GM19463 (cell line): ENCODE results near the gene WIPF1.

ENCODE experiments used
- ATAC-seq: cut with Tn5 transposase; IDR thresholded peaks from one replicate; pipeline ENCODE4 v1.9.1; 2021; ENCODE audit warnings: mild to moderate bottlenecking, moderate library complexity; ENCODE audit not compliant: unreplicated experiment

Gene WIPF1

DNA sequence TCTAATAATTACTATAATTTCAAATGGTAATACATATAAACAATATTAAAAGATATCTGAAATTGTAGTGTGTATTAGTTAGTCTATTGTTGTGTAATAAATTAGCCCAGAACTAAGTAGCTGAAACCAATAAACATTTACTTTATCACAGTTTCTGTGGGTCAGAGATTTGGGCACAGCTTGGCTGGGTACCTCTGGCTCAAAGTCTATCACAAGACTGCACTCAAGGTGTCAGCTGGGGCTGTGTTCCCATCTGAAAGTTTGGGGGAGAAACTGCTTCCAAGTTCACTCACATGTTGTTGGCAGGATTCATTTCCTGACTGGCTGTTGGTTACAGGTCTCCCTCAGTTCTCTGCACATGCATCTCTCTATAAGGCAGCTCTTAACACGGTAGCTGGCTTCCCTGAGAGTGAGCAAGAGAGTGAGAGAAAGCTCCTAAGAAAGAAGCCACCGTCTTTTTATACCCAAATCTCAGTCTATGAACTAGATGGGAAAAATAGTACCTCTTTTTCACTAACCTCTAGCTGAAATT lies 25.6 kb upstream of the WIPF1 start:
- peak; percentile 26 for ATAC-seq

- no peak for ATAC-seq
These were observed 23.7 kb upstream of the WIPF1 start for GRCh38 chr2:174621323-174621722.

DNA sequence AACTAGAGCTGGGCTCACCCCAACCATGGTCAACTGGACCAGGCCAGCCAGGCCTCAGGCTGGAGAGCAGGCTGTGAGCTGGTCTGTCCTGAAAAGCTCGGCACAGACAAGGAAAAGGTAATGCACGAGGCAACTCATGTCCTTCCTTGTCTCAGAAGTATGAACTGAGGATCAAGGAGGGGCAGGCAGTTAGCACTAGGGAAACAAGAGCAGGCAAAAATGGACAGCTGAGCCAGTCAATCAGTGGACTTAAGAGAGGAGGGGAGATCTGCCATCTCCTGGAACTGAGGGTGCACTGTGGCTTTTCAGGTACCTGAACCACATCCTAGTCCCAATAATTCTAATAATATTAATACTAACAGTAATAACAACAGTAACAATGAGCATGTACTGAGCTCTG lies 20.6 kb upstream of the WIPF1 start:
- ATAC-seq: no peak

GRCh38 chr2:174617718-174618117 lies 20.1 kb upstream of the WIPF1 start:
- ATAC-seq: no peak

DNA sequence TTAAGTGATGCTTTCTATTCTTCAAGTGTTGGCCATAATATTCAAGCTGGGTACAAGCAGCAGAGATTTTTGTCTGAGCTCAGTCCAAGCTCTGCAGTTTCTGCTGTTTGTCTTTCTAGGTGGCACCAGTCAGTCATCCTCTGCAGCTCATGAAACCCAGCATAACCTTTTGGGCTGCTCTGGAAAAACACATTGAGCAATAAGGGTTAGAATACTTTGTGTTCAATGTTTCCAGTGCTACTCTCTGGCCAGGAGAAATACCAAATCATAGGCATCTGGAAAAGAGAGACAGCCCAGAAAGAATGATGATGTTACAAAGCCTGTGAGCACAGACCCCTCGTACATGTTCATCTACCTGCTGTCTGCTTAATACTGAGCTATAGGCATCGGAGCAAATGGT lies 19.5 kb upstream of the WIPF1 start:
- no peak for ATAC-seq

DNA sequence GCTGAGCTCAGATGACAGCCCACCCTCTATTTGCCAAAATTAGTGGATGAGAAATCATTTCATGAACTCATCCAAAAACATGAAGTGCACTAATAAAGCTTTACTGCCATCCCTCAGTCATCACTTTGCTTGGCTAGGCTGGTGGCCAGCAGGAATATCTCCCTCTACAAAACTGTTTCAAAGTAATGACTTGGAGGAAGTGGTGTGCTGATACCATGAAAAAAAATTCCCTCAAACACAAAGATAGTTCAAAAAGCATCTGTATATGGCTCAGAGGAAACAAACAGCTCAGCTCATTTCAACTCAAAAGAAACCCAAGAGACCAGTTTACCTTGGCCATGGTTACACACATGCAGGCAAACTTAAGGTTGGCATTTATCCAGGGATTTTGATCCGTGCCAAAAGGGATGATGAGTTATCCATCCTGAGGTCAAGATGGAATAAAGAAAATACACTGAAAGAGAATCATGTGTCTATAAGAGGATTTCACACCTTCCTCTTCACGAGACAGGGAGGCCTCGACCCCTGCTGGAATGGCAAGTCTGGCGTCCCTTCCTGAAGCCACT lies 18.4 kb upstream of the WIPF1 start:
- no peak for ATAC-seq

- ATAC-seq: no peak
These were observed 16.7 kb upstream of the WIPF1 start for GRCh38 chr2:174614261-174614660.

DNA sequence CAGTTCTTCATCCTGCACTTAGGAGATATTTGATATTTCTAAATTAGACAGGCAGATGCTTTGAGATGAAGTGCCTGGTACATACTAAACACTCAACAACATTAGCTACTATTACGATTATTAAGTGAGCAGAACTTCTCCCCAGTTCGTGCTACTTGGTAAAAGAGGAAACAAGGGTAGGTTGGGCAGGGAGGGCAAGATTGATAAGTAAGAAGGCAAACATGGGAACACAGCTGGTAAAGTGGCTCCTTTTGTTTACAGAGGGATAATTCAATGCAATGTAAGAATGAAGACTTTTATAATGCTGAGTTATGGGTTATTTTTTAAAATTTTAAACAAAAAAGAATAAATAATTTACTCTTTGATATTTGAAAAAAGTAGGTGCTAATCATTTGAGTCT lies 15.9 kb upstream of the WIPF1 start:
- no peak for ATAC-seq

- ATAC-seq: no peak
These were observed 15.4 kb upstream of the WIPF1 start for GRCh38 chr2:174612970-174613369.

DNA sequence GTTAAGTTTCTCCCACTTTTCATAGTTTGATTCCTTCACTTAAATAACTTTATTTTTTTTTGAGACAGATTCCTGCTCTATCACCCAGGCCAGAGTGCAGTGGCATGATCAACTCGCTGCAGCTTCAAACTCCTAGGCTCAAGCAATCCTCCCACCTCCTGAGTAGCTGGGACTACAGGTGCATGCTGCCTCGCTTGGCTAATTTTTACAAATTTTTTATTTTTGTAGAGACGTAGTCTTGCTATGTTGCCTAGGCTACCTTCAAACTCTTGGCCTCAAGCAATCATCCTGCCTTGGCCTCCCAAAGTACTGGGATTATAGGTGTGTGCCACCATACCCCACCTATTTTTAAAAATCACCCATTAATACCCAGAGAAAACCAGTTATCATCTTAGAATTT lies 14.2 kb upstream of the WIPF1 start:
- ATAC-seq: no peak

GRCh38 chr2:174611006-174611405 lies 13.4 kb upstream of the WIPF1 start:
- ATAC-seq: no peak

GRCh38 chr2:174610243-174610995 lies 12.8 kb upstream of the WIPF1 start:
- ATAC-seq: no peak

- no peak for ATAC-seq
These were observed 11.7 kb upstream of the WIPF1 start for GRCh38 chr2:174609261-174609660.

DNA sequence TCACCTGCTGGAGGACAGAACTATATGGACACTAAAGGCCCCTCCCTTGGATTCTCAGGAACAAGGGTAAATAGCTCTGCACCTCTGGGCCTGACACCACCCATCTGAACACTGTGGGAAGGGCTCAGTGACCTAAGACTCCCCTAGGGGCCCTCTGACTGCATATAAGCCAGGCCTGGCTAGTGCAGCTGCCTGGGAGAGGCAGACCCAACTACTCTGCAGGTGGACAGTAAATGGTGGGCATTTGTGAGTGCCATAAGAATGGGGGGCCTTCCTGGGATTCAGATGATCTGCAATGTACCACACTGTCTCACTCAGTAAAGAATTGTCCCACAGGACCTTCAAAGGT lies 11.2 kb upstream of the WIPF1 start:
- ATAC-seq: peak; percentile 54

DNA sequence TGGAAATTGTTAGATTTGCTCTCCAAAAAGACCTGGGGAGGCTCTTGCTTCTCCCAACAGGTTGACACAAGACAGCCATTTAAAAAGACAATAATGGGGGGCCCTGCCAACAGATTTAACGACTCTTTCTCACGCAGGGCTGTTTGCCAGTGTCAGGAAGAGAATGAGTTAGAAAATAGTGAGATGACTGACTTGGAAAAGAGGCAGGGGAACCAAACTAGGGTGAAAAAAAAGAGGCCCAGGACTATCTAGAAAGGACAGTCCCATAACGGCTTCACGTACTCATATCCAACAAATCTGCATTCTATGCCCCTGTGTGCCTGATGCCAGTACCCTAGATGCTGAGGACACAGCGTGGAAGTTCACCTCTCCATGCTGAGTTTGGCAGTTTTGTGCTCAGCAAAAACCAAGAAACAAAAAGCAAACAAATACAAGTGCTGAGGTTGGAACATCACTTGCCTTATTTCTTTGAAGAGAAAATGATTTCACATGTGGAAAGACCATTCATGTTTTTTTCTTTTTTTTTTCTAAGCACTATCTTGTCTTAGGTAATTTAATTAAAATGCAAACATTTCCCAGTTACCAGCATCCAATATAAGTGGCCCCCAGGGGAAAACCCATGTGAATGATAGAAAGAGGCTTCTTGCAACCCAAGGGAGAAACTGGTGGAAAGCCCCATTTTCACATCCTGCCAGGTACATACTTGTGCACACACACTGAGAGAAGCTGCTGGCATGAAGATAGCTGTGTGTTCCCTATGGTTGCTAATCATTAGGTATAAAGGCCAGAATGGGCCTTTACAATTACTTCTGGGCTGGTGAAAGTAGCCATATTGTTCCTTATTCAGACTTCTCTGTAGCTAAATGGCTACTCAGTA lies 10.6 kb upstream of the WIPF1 start:
- ATAC-seq: peak; percentile 76

GRCh38 chr2:174607584-174607983 lies 10.0 kb upstream of the WIPF1 start:
- no peak for ATAC-seq

DNA sequence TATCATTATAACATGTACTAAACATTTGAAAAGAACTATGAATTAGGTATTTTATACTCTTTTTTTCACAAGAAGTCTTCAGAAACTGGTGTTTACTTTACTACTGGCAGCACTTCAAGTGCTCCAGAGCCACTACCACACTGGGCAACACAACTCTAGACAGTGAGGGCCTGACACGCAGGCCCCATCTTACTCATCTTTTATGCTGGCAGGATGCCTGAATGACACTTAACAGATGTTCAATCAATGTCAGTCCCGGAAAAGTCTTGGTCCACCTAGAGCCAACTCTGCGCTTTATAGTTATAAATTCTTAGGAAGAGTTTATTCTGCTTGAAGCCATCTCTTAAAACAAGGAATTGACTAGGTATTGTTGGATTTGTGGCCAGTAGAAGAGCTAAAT lies 8.7 kb upstream of the WIPF1 start:
- ATAC-seq: peak; percentile 35

DNA sequence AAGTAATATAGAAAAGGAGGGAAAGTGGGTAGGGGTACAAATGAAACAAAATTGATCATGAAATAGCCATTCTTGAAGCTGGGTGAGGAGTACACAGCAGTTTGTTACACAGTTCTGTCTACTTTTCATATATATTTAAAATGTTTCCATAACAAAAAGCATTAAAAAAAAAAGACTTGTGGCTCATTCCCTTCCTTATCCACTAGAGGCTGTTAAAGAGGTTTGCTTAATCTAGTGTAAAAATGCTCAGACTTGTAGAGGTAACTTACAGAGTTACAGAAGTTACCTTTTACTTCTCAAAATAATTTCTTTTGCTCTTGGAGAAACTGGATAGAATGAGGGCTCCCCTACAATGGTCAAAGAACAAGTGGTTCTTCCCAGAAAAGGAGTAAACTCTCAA lies 8.1 kb upstream of the WIPF1 start:
- no peak for ATAC-seq

DNA sequence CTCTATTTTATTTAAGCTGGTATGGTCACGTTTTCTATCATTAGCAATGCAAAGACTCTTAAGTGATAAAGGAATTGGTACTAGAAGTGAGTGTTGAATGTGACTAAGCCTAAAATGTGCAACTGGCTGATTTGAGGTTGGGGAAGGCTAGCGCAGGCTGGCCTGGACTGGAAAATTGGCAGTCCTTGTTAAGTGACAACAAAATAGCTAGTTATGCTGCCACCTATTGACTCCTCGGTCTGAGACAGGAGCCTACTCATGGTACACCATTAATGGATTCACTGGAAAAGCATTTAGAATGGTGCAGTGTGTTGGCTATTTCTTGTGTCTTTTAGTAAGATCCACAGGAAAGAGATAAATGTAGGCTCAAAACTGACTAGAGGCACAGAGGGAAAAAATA lies 5.7 kb upstream of the WIPF1 start:
- ATAC-seq: peak; percentile 42

DNA sequence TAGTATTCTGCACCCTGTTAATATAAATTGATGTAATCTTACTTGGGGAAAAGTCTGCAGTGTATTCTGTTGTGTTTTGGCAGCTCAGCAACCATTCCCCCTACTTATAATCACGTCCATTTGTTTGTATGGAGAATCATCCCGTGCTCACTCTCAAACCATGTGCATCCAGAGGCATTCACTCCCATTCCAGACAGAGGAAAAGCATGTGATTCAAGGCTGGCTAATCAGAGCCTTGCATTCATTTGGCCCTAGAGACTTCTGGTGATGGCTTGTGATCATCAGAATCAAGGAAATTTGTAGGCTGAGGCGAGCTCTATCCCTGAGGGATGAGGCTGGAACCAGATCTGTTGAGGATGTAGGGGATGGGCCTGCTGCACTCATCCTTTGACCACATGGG lies 5.1 kb upstream of the WIPF1 start:
- no peak for ATAC-seq

DNA sequence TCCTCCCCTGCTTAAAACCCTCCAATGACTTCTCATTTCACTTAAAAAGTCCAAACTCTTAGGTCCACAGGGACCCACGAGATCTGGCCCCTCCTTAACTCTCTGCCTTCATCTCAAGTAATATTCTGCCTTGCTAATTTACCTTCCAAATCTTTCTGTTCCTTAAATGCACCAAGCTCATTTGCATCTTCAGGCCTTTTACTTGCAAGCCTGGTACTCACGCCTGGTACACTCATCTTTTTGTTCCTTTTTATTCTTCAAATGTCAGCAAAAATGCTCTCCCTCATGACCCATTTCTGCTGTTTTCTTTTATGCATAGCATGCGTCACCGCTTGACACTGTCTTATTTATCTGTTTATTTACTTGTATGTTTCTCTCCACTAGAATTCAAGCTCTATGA lies 2.7 kb upstream of the WIPF1 start:
- ATAC-seq: no peak
